AG10803 (cell line): ENCODE data around the gene MTMR2.
A peak's percentile ranks its signal among the peaks of the same experiment; 100 is the strongest.

Experiments
- DNase-seq: peaks from one replicate; pipeline ENCODE4 v3.0.0; 2010; ENCODE audit warnings: low read depth
- H3K4me3 ChIP-seq: 2 replicates; pipeline ENCODE4 v1.5.1; 2011; ENCODE audit warnings: mild to moderate bottlenecking, low read length, control low read depth
- TF ChIP-seq, protein P1 (sequence below): conservative IDR thresholded peaks from 2 replicates; pipeline ENCODE4 v1.5.1; 2011; ENCODE audit warnings: mild to moderate bottlenecking, low read length, control low read depth, inconsistent platforms

MTMR2 gene

DNA sequence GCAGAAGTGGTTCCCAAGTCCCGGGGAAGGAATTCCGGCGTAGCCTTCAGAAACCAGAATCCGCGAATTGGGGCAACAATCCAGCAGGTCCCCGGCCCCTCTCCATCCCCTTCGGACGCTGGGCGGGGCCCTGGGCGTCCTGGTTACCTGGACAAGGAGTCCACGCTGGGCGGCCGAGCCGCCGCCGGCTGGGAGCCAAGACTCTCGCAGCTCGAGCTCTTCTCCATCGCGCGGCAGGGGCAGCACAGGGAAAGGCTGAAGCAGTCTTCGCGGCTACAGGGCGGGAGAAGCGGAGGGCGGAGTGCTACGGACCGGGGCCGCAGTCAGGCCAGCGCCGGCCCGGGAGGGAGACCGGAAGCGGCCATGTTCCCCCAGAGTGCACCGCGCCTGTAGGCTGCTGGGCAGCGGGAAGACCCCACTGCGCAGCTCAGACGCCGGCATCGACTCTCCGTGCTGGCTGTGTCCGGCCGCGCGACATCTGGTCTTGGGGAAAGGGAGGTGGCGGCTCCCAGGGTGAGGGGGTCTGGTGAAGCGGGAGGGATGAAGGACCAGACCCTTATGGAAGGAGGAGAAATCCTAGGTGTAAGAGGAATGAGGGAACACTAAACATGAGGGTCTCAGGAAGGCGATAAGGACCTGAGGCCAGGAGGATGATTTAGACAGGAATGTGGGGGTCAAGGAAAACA is at the start of gene MTMR2:
MTMR2 (minus strand) TSS at position 380 of the 686 bp plus-strand sequence; CDS start at position 227, 153 bp downstream.
- peak within 1 kb of the TSS; percentile 91 for H3K4me3 ChIP-seq
- DNase-seq, result peak; percentile 73
- TF ChIP-seq, protein P1, sequence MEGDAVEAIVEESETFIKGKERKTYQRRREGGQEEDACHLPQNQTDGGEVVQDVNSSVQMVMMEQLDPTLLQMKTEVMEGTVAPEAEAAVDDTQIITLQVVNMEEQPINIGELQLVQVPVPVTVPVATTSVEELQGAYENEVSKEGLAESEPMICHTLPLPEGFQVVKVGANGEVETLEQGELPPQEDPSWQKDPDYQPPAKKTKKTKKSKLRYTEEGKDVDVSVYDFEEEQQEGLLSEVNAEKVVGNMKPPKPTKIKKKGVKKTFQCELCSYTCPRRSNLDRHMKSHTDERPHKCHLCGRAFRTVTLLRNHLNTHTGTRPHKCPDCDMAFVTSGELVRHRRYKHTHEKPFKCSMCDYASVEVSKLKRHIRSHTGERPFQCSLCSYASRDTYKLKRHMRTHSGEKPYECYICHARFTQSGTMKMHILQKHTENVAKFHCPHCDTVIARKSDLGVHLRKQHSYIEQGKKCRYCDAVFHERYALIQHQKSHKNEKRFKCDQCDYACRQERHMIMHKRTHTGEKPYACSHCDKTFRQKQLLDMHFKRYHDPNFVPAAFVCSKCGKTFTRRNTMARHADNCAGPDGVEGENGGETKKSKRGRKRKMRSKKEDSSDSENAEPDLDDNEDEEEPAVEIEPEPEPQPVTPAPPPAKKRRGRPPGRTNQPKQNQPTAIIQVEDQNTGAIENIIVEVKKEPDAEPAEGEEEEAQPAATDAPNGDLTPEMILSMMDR, result no peak

DNA sequence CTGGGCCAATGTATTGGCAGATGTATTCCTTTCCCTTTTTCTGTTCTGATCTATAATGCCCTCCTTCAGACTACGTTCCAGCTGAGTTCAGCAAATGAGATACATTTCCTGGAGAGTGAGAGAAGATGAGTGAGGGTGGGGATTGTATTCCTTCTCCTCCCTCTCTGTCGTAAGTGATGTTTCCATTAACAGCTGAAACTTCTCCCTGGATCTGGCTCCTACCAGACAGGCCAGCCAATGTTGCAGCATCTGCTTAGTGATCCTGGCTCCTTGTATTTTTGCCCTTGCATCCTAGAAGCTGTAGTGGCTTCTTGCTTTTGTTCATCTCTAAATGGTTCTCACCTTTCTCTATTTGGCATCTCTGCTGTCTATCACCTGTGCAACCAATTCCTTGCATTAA is 48.2 kb upstream of the MTMR2 start:
- DNase-seq, result no peak
- no peak overlapping the region for H3K4me3 ChIP-seq
- TF ChIP-seq, protein P1, result no peak

DNA sequence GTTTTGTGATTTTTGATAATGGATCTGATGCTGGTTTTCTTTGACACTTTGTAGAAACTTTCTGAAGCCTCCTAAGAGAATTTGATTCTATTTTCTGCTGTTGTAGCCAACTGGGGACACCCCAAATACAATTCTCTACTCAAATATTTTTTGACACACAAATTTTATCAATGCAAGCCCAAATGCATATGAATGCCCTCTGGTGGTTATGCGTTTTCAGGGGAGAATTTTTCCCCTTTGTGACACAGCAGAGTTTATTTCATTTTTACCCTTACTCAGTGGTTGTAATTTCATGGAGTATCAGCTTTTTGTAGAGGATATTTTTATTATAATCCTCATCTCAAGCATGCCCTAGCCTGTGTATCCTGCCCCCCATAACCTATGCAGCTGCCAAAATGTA is 44.7 kb upstream of the MTMR2 start:
- DNase-seq, result no peak
- TF ChIP-seq, protein P1, result peak; percentile 44
- H3K4me3 ChIP-seq, result no peak overlapping the region

DNA sequence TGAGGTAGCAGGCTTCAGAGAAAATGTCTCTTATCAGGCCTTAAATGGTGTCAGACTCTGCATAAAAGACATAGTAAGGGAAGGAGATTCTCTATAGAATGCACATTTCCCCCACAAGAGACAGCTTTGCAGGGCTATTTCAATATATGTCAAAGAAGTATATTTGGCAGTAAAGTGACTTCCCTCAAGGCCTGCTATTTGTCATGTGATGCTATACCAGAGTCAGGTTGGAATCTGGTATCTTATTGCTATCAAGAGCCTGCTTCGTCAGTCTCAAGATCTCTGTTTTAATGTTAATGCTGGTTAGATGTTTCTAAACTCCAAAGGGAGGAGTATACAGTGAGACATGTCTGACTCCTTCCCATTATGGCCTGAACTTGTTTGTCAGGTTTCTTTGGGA is 40.4 kb upstream of the MTMR2 start:
- no peak for DNase-seq
- TF ChIP-seq, protein P1, result no peak
- no peak overlapping the region for H3K4me3 ChIP-seq

DNA sequence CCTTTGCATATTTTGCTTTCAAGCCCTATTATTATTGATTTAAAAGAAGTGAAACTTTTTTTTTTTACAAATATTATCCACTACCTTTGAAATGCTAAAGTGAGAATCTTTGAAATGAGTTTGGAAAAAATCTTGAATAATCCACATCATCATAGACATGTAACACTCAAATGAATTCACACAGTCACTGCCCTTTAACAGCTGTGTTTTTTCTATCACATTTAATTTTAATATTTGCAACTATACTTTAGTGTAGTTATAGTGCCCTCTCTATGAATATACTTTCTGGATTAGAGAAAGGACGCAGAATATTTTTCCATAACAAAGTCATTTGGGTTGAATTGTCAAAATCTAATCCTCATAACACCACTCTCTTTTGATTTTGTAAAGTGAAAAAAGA is 37.9 kb upstream of the MTMR2 start:
- TF ChIP-seq, protein P1, result no peak
- DNase-seq, result no peak
- H3K4me3 ChIP-seq, result no peak overlapping the region

DNA sequence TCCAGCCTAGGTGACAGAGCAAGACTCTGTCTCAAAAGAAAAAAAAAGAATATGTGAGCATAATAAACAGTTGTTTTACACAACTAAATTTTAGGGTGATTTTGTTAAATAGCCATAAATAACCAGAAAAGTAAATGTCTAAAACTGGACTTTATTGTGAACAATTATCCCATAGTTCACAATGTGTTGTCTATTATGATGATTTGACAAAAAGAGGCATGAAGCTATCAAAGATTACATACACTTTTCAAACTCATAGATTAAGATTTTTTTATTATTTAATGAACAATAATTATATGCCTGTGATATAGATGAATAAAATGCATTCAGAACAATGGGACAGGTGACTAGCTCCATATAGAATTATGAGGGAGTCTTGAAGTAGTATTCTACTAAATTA is 27.0 kb upstream of the MTMR2 start:
- no peak overlapping the region for H3K4me3 ChIP-seq
- TF ChIP-seq, protein P1, result no peak
- DNase-seq, result no peak

DNA sequence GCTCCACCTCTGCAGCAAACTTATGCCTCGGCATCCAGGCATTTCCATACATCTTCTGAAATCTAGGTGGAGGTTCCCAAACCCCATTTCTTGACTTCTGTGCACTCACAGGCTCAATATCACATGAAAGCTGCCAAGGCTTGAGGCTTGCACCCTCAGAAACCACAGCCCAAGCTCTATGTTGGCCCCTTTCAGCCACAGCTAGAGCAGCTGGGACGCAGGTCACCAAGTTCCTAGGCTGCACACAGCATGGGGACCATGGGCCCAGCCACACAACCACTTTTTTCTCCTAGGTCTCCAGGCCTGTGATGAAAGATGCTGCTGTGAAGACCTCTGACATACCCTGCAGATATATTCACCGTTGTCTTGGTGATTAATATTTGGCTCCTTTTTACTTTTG is 24.7 kb upstream of the MTMR2 start:
- DNase-seq, result no peak
- TF ChIP-seq, protein P1, result no peak
- H3K4me3 ChIP-seq, result no peak overlapping the region
